Loucy (cell line): ENCODE measurements around the gene PTK6.

Source experiments
- EZH2phosphoT487 ChIP-seq: fragments of 200-600 bp; IDR thresholded peaks from 2 replicates; pipeline ENCODE4 v1.6.1; 2018; ENCODE audit warnings: antibody characterized with exemption, mild to moderate bottlenecking, moderate library complexity, borderline replicate concordance
- TF ChIP-seq, protein P1 (sequence below): fragments of 200-600 bp; sonication (generic); conservative IDR thresholded peaks from 2 replicates; pipeline ENCODE4 v1.5.1; 2014; ENCODE audit warnings: mild to moderate bottlenecking, antibody characterized with exemption, low read length

DNA sequence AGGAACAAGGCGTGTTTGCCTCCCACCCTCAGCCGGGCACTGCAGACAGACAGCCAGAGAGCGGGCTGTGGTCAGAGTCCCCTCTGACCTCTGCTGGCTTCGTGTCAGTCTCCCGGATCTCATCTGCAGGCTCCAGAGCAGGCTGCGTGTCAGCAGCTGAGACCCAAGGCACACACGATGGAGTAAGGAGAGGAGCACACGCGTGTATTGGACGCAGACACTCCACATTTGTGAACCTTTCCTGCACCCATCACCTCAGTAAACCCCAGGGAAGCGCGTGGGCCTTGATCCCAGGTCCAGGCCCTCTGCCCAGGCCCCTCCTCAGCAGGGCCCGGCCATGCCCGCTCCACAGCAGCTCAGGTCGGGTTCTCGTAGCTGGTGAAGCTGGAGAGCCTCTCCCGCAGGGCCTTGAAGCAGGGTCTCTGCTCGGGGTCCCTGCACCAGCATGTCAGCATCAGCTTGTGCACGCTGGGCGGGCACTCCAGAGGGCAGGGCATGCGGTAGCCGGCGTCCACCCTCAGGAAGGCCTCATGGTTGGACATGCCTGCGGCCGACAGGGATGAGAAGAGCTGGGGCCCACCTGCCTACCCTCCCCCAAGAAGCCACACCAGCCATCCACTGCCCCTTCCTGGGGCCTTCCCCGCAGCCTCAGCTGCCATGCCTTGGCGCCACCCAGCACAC is 7.9 kb downstream of the PTK6 start:
- TF ChIP-seq, protein P1, sequence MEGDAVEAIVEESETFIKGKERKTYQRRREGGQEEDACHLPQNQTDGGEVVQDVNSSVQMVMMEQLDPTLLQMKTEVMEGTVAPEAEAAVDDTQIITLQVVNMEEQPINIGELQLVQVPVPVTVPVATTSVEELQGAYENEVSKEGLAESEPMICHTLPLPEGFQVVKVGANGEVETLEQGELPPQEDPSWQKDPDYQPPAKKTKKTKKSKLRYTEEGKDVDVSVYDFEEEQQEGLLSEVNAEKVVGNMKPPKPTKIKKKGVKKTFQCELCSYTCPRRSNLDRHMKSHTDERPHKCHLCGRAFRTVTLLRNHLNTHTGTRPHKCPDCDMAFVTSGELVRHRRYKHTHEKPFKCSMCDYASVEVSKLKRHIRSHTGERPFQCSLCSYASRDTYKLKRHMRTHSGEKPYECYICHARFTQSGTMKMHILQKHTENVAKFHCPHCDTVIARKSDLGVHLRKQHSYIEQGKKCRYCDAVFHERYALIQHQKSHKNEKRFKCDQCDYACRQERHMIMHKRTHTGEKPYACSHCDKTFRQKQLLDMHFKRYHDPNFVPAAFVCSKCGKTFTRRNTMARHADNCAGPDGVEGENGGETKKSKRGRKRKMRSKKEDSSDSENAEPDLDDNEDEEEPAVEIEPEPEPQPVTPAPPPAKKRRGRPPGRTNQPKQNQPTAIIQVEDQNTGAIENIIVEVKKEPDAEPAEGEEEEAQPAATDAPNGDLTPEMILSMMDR, result no peak
- no peak for TF ChIP-seq EZH2phosphoT487
